SK-N-MC (cell line): ENCODE measurements around the gene TMEM106C.

Experiments used
- EZH2 ChIP-seq: fragments of 200-600 bp; sonication (generic); IDR thresholded peaks from one replicate; pipeline ENCODE4 v1.6.1; 2017; ENCODE audit warnings: antibody characterized with exemption
- FOXP2 ChIP-seq: optimal IDR thresholded peaks from 2 replicates; pipeline ENCODE3; 2011; ENCODE audit warnings: mild to moderate bottlenecking, moderate library complexity; ENCODE audit not compliant: insufficient read depth; ENCODE audit errors: extremely low read length, control extremely low read depth
- POLR2AphosphoS5 ChIP-seq: IDR thresholded peaks from 2 replicates; pipeline ENCODE4 v1.6.1; 2012; ENCODE audit warnings: mild to moderate bottlenecking, low read depth, low read length, borderline replicate concordance

DNA sequence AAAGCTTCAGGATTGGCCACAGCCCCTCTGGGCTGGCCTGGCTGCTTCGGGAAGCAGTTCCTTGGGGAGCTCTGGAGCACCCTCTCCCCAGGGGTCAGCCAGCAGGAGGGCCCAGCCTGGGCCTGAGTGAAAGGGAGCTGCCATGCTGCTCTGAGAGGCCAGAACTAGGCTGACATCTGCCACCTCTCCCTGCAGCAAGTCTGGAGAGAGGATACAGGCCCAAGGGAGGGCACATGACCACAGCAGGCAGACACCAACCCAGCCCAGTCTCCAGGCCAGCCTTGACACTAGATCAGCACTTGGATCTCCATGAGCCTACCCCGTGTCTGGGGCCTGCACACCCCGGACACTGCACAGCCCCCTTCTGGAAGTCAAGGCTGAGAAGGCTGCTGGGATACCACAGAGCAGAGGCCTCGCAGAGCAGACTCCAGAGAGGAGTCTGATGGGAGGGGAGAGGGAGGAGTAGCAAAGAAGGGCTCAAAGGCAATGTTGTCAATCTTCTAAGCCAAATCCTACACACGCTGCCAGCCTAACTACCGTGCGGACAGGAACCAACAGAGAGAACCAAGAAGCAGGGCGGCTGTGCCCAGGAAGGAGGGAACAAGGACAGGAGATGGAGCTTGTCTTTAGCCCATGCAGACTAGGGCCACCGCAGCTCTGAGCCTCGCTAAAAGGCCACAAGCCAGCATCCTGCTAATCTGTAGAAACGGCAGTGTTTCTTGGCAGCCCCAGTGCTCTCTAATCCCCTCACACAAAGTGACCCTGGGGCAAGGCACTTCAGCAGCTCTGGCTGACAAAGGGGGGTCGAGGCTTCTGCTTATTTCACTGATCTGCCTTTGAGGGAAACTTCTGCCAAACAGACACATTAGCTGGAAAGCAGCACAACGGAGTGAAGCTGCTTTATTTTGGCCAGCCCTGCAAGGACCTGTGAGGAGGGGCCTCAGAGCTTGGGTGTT, 28.0 kb downstream of the TMEM106C start:
- TF ChIP-seq EZH2, result no peak
- TF ChIP-seq POLR2AphosphoS5, result no peak
- TF ChIP-seq FOXP2, result no peak
